ENCODE results near the gene LFNG.

LFNG gene

GRCh38 chr7:2517026-2517425 lies 2.5 kb upstream of the LFNG start:
- no peak for DNase-seq (ENCODE audit: low read depth, low spot score)

DNA sequence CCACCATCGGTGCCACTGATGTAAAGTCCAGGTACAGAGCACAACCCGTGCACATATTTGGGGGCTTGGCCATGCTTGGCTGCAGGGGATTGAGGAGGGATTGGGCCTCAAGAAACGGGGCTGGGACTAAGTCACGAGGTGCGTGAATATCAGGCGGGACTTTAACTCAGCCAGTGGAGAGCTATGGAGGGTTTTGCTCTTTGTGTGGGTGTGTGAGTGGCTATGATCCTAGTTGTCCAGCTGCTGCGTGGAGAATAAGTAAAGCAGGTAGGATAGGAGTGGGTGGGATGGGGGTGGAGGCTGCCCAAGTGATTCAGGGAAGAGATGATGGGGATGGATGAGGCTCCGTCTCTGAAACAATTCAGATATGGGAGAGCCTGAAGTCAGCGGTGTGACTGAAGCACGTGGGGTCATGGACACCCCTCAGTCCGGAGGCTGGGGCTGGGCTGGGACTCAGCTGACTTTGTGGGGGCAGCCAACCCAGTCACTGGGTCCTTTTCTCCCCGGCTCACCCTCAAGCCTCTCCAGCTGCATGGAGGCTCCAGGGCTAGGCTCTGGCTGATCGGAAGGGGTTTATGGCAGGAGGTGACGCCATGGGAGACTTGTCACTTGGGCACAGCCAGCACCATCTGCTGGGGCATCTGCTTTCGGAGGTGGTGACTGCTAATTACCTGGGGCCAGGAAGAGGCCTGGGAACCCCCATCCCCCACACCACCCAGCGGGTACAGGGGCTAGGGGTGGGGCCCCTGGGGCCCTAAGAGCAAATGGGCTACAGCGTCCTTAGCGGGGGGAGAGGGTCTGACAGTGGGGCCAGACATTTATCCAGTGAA lies 1.7 kb upstream of the LFNG start:
- DNase-seq (ENCODE audit: low read depth, low spot score) = no peak

- no peak for DNase-seq (ENCODE audit: low read depth, low spot score)
Measured at GRCh38 chr7:2518737-2519118, 846 bp upstream of the LFNG start.

- DNase-seq (ENCODE audit: low read depth, low spot score) = no peak
Measured at GRCh38 chr7:2520131-2520760, 672 bp downstream of the LFNG start.

GRCh38 chr7:2520761-2521290 lies 1.3 kb downstream of the LFNG start:
- DNase-seq (ENCODE audit: low read depth, low spot score) = no peak

GRCh38 chr7:2521341-2521745 lies 1.8 kb downstream of the LFNG start:
- DNase-seq (ENCODE audit: low read depth, low spot score) = no peak

DNA sequence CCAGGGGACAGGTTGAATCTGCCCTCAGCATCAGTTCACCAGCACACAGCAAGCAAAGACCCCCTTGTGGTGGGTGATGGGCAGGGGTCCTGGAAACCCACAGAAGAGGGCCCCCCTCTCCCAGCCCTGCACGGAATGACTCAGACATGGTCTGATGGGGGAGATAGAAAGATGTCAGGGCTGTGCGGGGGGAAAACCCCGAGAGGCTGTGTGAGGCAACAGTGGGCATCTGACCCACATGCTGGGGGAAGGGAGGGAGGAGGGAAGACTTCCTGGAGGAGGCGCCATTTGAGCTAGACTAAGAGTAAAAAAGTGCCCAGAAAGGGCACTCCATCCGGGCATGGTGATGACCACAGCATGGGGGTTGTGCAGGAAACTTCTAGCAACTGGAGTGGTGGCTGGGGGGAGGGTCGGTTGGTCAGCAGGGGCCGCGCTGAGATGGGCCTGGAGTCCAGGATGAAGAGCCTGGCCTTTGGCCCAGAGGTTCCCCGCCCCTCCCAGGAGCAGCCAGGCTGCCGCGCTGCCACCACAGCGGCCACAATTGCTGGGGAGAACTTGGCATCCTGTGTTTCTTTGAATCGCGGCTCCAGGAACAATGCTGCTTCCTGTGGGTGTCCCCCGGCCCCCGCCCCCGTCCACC lies 2.5 kb downstream of the LFNG start:
- peak; percentile 50 for DNase-seq (ENCODE audit: low read depth, low spot score)

GRCh38 chr7:2522780-2523433 lies 3.3 kb downstream of the LFNG start:
- no peak for DNase-seq (ENCODE audit: low read depth, low spot score)

- no peak for DNase-seq (ENCODE audit: low read depth, low spot score)
Measured at GRCh38 chr7:2523461-2523936, 3.9 kb downstream of the LFNG start.

DNA sequence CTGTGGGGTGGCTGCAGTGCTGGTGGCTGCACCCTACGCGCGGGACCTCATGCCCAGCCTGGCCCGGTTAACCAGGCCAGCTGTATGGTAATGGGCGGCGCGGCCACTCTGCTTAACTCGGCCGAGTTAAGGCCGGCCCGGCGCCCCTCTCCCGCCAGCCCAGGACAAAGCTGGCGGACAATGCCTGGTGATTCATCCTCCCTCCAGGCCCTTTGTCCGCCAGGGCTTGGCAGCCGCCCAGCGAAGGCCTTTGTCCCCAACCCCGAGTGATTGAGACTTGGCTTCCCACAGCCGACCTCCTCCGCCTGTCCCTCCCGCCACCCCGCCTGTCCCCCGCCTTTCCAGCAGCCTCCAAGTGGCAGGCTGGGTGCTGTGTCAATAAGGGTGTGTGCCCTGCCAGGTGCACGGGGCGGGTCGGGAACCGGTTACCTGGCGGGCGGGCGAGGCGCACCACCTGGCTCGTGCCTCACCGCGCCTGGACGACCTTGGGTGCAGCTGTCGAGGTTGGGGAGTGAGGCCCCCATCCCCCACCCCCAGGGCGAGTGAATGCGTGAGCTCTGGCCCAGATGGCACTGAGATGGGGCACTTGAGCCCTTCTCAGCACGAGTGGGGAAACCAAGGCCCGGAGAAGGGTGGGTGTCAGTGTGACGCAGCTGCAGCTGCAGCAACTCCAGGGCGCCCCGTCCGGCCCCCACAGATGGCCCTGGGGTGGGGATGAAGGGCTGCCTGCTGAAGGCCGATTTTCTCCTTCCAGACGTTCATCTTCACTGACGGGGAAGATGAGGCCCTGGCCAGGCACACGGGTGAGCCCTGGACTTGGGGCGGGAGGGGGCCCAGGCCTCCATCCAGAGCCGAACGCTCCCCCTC lies 4.6 kb downstream of the LFNG start:
- DNase-seq (ENCODE audit: low read depth, low spot score) = no peak

DNA sequence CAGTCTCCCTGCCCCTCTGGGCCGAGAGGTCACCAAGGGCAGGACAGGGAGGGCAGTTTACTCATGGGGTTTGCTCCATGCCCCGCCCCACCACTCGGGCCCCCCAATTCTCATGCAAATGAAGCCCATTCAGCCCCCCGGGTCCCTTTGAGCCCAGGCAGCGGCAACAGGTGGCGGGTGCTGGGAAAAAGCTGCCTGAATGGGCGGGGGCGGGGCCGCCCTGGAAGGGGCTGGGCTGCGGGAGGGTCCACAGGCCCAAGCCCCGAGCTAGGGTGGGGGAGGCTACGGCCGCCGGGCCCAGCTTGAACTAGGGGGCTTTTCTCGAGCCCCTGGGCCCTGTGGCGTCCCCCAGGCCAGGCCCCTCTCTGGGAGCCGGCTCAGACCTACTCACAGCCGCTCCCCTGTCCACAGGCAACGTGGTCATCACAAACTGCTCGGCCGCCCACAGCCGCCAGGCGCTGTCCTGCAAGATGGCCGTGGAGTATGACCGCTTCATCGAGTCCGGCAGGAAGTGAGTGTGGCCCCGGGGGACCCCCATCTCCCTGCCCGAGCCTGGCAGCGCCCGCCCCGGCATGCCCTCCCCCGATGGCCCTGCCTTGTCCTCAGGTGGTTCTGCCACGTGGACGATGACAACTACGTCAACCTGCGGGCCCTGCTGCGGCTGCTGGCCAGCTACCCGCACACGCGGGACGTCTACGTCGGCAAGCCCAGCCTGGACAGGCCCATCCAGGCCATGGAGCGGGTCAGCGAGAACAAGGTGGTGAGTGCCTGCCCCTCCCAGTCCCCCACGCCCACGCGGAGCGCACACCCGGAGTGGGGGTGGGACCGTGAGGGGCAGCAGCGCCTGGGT lies 5.5 kb downstream of the LFNG start:
- DNase-seq (ENCODE audit: low read depth, low spot score) = no peak

GRCh38 chr7:2525658-2526630 lies 6.4 kb downstream of the LFNG start:
- DNase-seq (ENCODE audit: low read depth, low spot score) = no peak

DNA sequence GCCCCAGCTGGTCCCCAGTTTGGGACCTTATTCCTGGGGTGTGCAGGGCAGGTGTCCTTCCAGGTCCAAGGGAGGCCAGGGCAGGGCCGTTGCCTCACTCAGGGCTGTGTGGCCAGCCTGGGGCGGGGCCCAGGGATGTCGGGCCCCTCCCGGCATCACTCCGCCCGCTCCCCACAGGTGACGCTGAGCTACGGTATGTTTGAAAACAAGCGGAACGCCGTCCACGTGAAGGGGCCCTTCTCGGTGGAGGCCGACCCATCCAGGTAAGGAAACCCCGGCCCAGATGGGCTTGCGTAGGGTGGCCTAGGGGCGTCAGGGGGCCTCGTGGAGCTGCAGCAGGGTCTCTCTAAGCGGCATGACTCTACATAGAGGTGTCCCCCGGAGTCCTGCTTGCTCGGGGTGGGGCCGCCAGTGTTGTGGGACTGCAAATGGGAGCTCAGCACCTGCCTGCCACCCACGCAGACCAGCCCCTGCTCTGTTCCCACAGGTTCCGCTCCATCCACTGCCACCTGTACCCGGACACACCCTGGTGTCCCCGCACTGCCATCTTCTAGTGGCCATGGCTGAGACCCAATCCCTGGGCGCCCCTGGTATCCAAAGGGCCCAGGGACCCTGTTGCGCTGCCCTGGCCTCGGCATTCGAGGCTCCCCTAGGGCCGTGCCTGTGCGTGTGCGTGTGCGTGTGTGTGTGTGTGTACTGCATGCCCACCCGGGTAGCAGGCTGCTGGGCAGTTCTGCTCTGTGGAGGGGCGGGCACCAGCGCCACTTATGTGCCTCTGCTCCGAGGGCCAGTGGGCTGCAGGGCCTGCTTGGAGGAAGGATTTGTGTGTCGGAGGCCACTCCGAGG lies 7.3 kb downstream of the LFNG start:
- no peak for DNase-seq (ENCODE audit: low read depth, low spot score)

- DNase-seq (ENCODE audit: low read depth, low spot score) = no peak
Measured at GRCh38 chr7:2527505-2528467, 8.2 kb downstream of the LFNG start.

- DNase-seq (ENCODE audit: low read depth, low spot score) = no peak
Measured at GRCh38 chr7:2528481-2529095, 9.0 kb downstream of the LFNG start.

All from activated CD4-positive, CD25-positive, alpha-beta regulatory T cell treated with anti-CD3 and anti-CD28 coated beads, Interleukin-2, amount 50 U/mL, for 16 hours (primary cell).